MM.1S (cell line): Measurements from ENCODE around the gene KBTBD13.

Source experiments
- DNase-seq: peaks from one replicate; pipeline ENCODE4 v3.0.0-alpha.2; 2015
- H2AFZ ChIP-seq: fragments of 300-600 bp; sonication (generic); 2 replicates; pipeline ENCODE4 v1.6.0; 2016; ENCODE audit warnings: antibody characterized with exemption, low read length
- H3F3A ChIP-seq: fragments of 300-600 bp; sonication (generic); 2 replicates; pipeline ENCODE4 v1.6.1; 2016; ENCODE audit warnings: mild to moderate bottlenecking, antibody characterized with exemption, low read length, moderate library complexity, mixed read lengths; ENCODE audit not compliant: insufficient read depth
- H3K27ac ChIP-seq: fragments of 300-600 bp; sonication (generic); 2 replicates; pipeline ENCODE4 v1.5.1; 2016; ENCODE audit warnings: mild to moderate bottlenecking, low read length
- H3K27me3 ChIP-seq: fragments of 300-600 bp; sonication (generic); replicated peaks from 2 replicates; pipeline ENCODE4 v1.6.0; 2016; ENCODE audit warnings: low read length; ENCODE audit not compliant: insufficient read depth
- H3K36me3 ChIP-seq: fragments of 300-600 bp; sonication (generic); replicated peaks from 2 replicates; pipeline ENCODE4 v1.6.1; 2016; ENCODE audit warnings: mild to moderate bottlenecking, low read length, mixed read lengths; ENCODE audit not compliant: insufficient read depth
- H3K4me1 ChIP-seq: fragments of 300-600 bp; sonication (generic); 2 replicates; pipeline ENCODE4 v1.6.1; 2016; ENCODE audit warnings: low read length, mixed read lengths
- H3K4me2 ChIP-seq: fragments of 300-600 bp; sonication (generic); 2 replicates; pipeline ENCODE4 v1.6.0; 2016; ENCODE audit warnings: low read depth, low read length
- H3K4me3 ChIP-seq: fragments of 300-600 bp; sonication (generic); 2 replicates; pipeline ENCODE4 v1.5.1; 2016; ENCODE audit warnings: low read length, mixed read lengths
- H3K79me2 ChIP-seq: fragments of 300-600 bp; sonication (generic); 2 replicates; pipeline ENCODE4 v1.6.1; 2016; ENCODE audit warnings: mixed run types, low read length, mixed read lengths
- H3K9ac ChIP-seq: fragments of 300-600 bp; sonication (generic); 2 replicates; pipeline ENCODE4 v1.6.1; 2016; ENCODE audit warnings: low read length, mixed read lengths
- H3K9me2 ChIP-seq: fragments of 300-600 bp; sonication (generic); replicated peaks from 2 replicates; pipeline ENCODE4 v1.6.1; 2016; ENCODE audit warnings: mild to moderate bottlenecking, low read length, mixed read lengths; ENCODE audit not compliant: insufficient read depth
- H3K9me3 ChIP-seq: fragments of 300-600 bp; sonication (generic); replicated peaks from 2 replicates; pipeline ENCODE4 v1.6.1; 2016; ENCODE audit warnings: mild to moderate bottlenecking, low read length, mixed read lengths; ENCODE audit not compliant: insufficient read depth
- H4K20me1 ChIP-seq: fragments of 300-600 bp; sonication (generic); 2 replicates; pipeline ENCODE4 v1.6.1; 2016; ENCODE audit warnings: mild to moderate bottlenecking, low read length, moderate library complexity, mixed read lengths; ENCODE audit not compliant: insufficient read depth
- EZH2 ChIP-seq: fragments of 300-600 bp; sonication (generic); optimal IDR thresholded peaks from 2 replicates; pipeline ENCODE3; 2017; ENCODE audit warnings: low read depth, mild to moderate bottlenecking, antibody characterized with exemption, low read length, mixed read lengths
- EZH2phosphoT487 ChIP-seq: fragments of 300-600 bp; sonication (generic); IDR thresholded peaks from 2 replicates; pipeline ENCODE4 v1.6.1; 2018; ENCODE audit warnings: antibody characterized with exemption, low read length
- TF ChIP-seq, protein P1 (sequence below): fragments of 300-600 bp; sonication (generic); IDR thresholded peaks from 2 replicates; pipeline ENCODE4 v1.5.1; 2016; ENCODE audit warnings: antibody characterized with exemption, low read length, mixed read lengths

The KBTBD13 gene

GRCh38 chr15:65037309-65037708 is 39.2 kb upstream of the KBTBD13 start:
- no peaks in the 10 kb centered on the region for H3K36me3 ChIP-seq
- H3K4me1 ChIP-seq: 0 out of 2 replicates have a peak, but pooled peaks cover 9% of the 10 kb centered on the region
- DNase-seq: no peak
- no peaks in the 10 kb centered on the region for H3F3A ChIP-seq
- no peaks in the 10 kb centered on the region for H3K27me3 ChIP-seq
- H3K79me2 ChIP-seq: no peaks in the 10 kb centered on the region
- H3K4me3 ChIP-seq: no peak overlapping the region
- TF ChIP-seq EZH2phosphoT487 (no peak), EZH2 (no peak)
- TF ChIP-seq, protein P1, sequence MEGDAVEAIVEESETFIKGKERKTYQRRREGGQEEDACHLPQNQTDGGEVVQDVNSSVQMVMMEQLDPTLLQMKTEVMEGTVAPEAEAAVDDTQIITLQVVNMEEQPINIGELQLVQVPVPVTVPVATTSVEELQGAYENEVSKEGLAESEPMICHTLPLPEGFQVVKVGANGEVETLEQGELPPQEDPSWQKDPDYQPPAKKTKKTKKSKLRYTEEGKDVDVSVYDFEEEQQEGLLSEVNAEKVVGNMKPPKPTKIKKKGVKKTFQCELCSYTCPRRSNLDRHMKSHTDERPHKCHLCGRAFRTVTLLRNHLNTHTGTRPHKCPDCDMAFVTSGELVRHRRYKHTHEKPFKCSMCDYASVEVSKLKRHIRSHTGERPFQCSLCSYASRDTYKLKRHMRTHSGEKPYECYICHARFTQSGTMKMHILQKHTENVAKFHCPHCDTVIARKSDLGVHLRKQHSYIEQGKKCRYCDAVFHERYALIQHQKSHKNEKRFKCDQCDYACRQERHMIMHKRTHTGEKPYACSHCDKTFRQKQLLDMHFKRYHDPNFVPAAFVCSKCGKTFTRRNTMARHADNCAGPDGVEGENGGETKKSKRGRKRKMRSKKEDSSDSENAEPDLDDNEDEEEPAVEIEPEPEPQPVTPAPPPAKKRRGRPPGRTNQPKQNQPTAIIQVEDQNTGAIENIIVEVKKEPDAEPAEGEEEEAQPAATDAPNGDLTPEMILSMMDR: no peak
- no peaks in the 10 kb centered on the region for H3K9me3 ChIP-seq
- H3K9me2 ChIP-seq: no peaks in the 10 kb centered on the region
- no peak overlapping the region for H2AFZ ChIP-seq
- H3K4me2 ChIP-seq: no peak overlapping the region
- no peaks in the 10 kb centered on the region for H4K20me1 ChIP-seq
- H3K27ac ChIP-seq: no peak overlapping the region
- H3K9ac ChIP-seq: no peak overlapping the region

GRCh38 chr15:65038428-65038827 is 38.1 kb upstream of the KBTBD13 start:
- TF ChIP-seq EZH2 (no peak), EZH2phosphoT487 (no peak)
- TF ChIP-seq, protein P1: no peak
- H3K27me3 ChIP-seq: no peaks in the 10 kb centered on the region
- no peak overlapping the region for H3K4me2 ChIP-seq
- no peak overlapping the region for H2AFZ ChIP-seq
- no peak overlapping the region for H3K27ac ChIP-seq
- no peaks in the 10 kb centered on the region for H4K20me1 ChIP-seq
- no peaks in the 10 kb centered on the region for H3K9me3 ChIP-seq
- H3K36me3 ChIP-seq: no peaks in the 10 kb centered on the region
- H3K9me2 ChIP-seq: no peaks in the 10 kb centered on the region
- no peak overlapping the region for H3K9ac ChIP-seq
- no peak for DNase-seq
- no peaks in the 10 kb centered on the region for H3F3A ChIP-seq
- H3K79me2 ChIP-seq: no peaks in the 10 kb centered on the region
- no peak overlapping the region for H3K4me3 ChIP-seq
- 0 out of 2 replicates have a peak, but pooled peaks cover 1% of the 10 kb centered on the region for H3K4me1 ChIP-seq

GRCh38 chr15:65038836-65039235 is 37.7 kb upstream of the KBTBD13 start:
- no peaks in the 10 kb centered on the region for H3K9me2 ChIP-seq
- H3K27ac ChIP-seq: no peak overlapping the region
- no peak overlapping the region for H3K4me2 ChIP-seq
- no peaks in the 10 kb centered on the region for H3F3A ChIP-seq
- no peaks in the 10 kb centered on the region for H3K27me3 ChIP-seq
- H3K4me1 ChIP-seq: no peaks in the 10 kb centered on the region
- no peaks in the 10 kb centered on the region for H3K79me2 ChIP-seq
- H2AFZ ChIP-seq: no peak overlapping the region
- H3K9ac ChIP-seq: no peak overlapping the region
- no peaks in the 10 kb centered on the region for H4K20me1 ChIP-seq
- H3K36me3 ChIP-seq: no peaks in the 10 kb centered on the region
- no peak for DNase-seq
- TF ChIP-seq EZH2phosphoT487: no peak
- no peak for TF ChIP-seq EZH2
- TF ChIP-seq, protein P1: no peak
- no peaks in the 10 kb centered on the region for H3K9me3 ChIP-seq
- no peak overlapping the region for H3K4me3 ChIP-seq

DNA sequence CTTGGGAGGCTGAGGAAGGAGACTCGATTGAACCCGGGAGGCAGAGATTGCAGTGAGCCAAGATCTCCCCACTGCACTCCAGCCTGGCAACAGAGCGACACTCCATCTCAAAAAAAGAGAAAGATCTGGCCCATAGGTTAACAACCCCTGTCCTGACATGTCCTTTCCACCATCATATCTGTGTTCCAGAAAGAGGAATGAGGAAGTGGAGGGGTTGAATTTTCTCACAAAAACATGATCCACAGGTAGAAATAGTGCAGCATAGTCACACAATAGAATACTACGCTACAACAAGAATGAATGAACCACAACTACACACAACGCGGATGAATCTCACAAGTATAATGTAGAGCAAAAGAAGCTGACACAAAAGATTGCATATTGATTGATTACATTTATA is 36.1 kb upstream of the KBTBD13 start:
- no peak for TF ChIP-seq EZH2
- TF ChIP-seq, protein P1: no peak
- no peaks in the 10 kb centered on the region for H3K36me3 ChIP-seq

More for the DNA sequence above, 36.1 kb upstream of the KBTBD13 start:
- Histone ChIP-seq H3K79me2 (no peaks in the 10 kb centered on the region), H3K4me2 (no peak overlapping the region), H3K27me3 (no peaks in the 10 kb centered on the region), H3K4me3 (no peak overlapping the region), H3K9ac (no peak overlapping the region), H4K20me1 (no peaks in the 10 kb centered on the region), H2AFZ (no peak overlapping the region), H3K4me1 (no peaks in the 10 kb centered on the region), H3F3A (no peaks in the 10 kb centered on the region), H3K9me3 (no peaks in the 10 kb centered on the region), H3K9me2 (no peaks in the 10 kb centered on the region), H3K27ac (no peak overlapping the region)
- no peak for DNase-seq
